Measurements from ENCODE around the gene EGFL8.
A peak's percentile ranks its signal among the peaks of the same experiment; 100 is the strongest.

EGFL8 gene

DNA sequence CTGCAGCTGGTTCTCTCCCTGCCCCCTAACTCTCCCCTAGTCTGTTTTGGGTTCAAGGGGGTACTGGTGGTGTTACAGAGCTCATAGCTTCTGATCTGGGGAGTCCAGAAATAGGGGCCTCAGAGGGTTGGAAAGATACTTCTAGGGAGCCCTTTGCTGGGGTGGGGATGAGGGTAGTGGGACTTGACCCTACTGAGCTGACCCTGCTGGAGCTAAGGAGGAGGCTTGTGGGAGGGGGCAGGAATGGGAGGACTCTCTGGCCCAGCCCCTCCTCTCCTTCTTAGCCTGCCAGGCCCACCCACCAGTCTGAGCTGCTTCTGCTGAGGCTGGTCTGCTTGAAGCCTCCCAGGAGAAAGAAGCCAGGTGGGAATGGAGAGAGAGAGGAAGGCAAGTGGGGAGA is at the start of gene EGFL8:
Gene EGFL8 (plus strand): TSS at position 301 of the 400 bp plus-strand sequence. CDS start 1,571 bp downstream, outside the sequence.
- in situ Hi-C loops (cut with MboI; ENCODE audit: low pct_unique_long_range_greater_than_20kb, low sequenced_read_pairs, unreplicated experiment), result no loop called here
- TF ChIP-seq, protein P1, sequence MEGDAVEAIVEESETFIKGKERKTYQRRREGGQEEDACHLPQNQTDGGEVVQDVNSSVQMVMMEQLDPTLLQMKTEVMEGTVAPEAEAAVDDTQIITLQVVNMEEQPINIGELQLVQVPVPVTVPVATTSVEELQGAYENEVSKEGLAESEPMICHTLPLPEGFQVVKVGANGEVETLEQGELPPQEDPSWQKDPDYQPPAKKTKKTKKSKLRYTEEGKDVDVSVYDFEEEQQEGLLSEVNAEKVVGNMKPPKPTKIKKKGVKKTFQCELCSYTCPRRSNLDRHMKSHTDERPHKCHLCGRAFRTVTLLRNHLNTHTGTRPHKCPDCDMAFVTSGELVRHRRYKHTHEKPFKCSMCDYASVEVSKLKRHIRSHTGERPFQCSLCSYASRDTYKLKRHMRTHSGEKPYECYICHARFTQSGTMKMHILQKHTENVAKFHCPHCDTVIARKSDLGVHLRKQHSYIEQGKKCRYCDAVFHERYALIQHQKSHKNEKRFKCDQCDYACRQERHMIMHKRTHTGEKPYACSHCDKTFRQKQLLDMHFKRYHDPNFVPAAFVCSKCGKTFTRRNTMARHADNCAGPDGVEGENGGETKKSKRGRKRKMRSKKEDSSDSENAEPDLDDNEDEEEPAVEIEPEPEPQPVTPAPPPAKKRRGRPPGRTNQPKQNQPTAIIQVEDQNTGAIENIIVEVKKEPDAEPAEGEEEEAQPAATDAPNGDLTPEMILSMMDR (IDR thresholded peaks at IDR 0.05; ENCODE audit: extremely low read depth, insufficient read depth, missing control alignments), result no peak
- no peak for DNase-seq (ENCODE audit: low spot score)

DNA sequence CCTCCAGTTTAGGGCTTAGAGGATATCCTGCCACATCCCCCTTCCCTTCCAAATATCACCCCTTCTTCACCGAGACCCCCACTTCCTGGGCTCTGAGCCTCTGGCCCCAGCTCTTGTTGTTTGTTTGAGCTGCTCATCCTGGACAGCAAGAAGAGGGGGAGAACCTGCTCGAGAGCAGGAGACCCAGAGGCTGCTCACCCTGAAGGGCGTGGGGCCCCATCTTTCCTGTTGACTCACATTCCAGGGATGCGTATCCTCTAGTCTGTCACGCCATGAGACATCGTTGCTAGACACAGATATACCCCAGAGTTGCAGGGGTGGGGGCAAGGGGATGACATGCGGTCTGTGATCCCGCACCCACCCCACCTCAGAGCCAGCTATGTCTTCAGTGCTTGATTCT is 49.6 kb upstream of the EGFL8 start:
- TF ChIP-seq, protein P1 (IDR thresholded peaks at IDR 0.05; ENCODE audit: extremely low read depth, insufficient read depth, missing control alignments), result no peak
- in situ Hi-C loops (cut with MboI; ENCODE audit: low pct_unique_long_range_greater_than_20kb, low sequenced_read_pairs, unreplicated experiment), result no loop called here
- DNase-seq (ENCODE audit: low spot score), result no peak

DNA sequence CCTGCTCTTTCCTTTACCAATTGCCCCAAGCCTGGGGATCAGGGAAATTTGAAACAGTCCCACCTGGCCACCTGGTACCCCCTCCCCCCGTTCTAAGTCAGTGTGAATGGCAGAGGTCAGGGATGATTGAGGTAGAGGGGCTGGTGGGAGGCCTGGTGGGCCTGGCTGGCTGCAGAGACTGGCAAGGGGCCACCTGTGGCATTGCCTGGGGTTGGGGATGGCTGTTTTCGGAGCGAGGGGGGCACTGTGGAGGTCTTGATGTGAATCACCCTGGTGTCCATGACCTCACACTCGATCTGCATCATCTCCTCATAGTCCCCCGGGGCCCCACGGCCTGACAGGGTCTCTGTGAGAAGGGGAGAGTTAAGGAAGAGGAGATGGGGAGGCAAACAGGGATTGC is 48.8 kb upstream of the EGFL8 start:
- in situ Hi-C loops (cut with MboI; ENCODE audit: low pct_unique_long_range_greater_than_20kb, low sequenced_read_pairs, unreplicated experiment), result no loop called here
- DNase-seq (ENCODE audit: low spot score), result no peak

DNA sequence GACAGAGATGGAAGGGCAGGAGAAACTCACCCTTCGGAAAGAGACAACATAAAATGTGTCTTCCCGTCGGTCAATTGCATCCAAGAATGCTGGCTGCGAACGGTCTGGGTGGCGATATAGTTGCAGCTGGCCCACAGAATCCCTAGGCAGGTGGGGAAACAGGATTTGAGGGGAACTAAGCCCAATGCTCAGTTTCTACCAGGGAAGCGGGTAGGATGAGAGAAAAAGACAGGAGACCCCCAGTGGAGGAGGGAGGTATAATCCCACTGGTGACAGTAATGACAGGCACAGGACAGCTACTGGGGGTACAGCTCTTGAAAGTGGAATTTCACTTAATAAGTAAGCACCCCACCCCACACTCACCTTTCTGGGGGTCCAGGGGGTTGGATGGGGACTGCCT is 47.7 kb upstream of the EGFL8 start:
- TF ChIP-seq, protein P1 (IDR thresholded peaks at IDR 0.05; ENCODE audit: extremely low read depth, insufficient read depth, missing control alignments), result peak; percentile 14
- peak; percentile 42 for DNase-seq (ENCODE audit: low spot score)
- in situ Hi-C loops (cut with MboI; ENCODE audit: low pct_unique_long_range_greater_than_20kb, low sequenced_read_pairs, unreplicated experiment), result no loop called here

More for the DNA sequence above, 48.8 kb upstream of the EGFL8 start:
- TF ChIP-seq, protein P1 (IDR thresholded peaks at IDR 0.05; ENCODE audit: extremely low read depth, insufficient read depth, missing control alignments), result no peak

DNA sequence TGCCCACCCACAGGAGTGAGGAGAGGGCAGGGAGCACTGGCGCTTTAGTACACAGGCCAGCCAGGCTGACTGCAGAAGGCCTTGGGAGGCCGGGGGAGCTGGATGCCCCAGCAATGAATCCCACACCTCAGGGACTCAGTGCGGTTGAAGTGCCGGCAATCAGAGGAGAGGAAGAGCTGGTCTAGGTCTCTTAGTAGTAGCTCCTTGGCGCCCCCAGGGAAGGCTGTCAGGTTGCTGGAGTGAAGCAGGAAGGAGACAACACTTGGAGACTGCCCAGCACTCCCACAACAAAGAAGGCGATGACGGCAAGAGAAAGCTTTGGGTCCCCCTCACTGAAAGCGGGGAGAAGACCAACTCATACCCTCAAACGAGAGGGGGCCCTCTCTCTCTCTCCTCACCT is 46.9 kb upstream of the EGFL8 start:
- DNase-seq (ENCODE audit: low spot score), result no peak
- in situ Hi-C loops (cut with MboI; ENCODE audit: low pct_unique_long_range_greater_than_20kb, low sequenced_read_pairs, unreplicated experiment), result no loop called here
- TF ChIP-seq, protein P1 (IDR thresholded peaks at IDR 0.05; ENCODE audit: extremely low read depth, insufficient read depth, missing control alignments), result no peak

DNA sequence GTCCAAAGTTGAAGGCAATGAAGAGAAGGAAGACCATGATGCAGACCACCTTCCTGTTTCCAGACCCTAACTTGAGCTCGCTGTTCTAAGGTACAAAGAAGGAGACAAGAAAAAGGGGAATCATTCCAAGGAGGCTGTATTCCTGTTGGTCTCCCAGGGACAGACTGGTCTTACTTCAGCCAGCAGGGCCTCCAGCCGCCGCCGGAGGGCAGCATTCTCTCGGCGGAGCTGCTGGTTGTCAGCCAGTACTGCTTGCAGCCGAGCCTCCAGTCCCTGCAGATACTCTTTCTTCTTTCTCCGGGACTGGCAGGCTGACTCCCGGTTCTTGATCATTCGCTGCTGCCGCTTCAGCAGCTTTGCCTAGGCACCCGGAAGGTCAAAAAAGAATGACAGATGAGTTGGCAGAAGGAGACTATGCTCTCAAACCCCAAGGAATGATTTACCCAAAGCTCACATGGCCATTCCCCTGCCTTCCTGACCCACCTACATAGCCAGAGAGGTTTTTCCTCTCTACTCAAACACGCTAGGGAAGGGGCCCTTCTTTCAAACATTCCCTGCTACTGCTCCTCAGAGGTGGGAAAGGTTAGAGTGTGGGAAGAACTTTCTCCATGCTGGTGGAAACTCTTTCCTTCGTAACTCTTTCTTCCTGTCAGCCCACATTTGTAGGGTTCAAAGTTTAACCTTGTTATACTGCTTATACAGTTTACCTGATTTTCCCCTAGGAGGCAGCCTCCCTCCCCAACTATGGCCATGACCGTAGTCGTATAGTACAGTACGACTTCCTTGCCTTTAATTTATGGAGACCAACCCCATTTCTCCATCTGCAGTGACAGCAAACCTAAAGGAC is 45.4 kb upstream of the EGFL8 start:
- in situ Hi-C loops (cut with MboI; ENCODE audit: low pct_unique_long_range_greater_than_20kb, low sequenced_read_pairs, unreplicated experiment), result no loop called here
- peak; percentile 83 for DNase-seq (ENCODE audit: low spot score)
- TF ChIP-seq, protein P1 (IDR thresholded peaks at IDR 0.05; ENCODE audit: extremely low read depth, insufficient read depth, missing control alignments), result peak; percentile 91

All from GM13977 (cell line).